MV-4-11 (cell line): ENCODE measurements around the gene CAMK2B.

ENCODE experiments used
- DNase-seq: peaks from one replicate; lab custom pipeline; 2025; lab: John Stamatoyannopoulos, UW

CAMK2B gene

DNA sequence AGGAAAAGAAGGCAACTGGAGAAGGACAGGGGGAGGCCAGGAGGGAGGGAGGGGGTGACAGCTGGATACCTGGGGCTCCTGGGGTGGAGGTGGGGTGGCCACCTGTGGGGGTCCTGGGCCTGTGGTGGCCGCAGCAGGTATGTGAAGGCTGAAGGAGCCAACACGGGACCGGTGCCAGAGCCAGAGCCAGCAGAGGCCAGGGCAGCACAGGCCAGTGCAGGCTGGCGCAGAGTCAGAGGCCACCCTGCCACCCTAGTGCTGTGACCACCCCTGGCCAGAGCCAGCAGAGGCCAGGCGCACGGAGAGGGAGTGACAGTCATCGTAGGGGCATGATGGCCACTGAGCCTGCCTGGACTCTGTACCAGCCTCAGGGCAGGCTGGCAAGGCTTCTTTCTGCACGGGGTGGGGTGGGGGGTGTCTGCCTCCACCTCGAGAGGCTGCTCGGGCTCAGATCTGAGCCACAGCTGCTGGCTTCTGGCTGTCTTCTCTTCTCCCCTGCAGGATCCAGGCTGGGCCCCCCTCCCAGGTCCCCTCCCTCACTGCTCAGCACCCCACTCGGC lies 95.8 kb downstream of the CAMK2B start:
- no peak for DNase-seq

DNA sequence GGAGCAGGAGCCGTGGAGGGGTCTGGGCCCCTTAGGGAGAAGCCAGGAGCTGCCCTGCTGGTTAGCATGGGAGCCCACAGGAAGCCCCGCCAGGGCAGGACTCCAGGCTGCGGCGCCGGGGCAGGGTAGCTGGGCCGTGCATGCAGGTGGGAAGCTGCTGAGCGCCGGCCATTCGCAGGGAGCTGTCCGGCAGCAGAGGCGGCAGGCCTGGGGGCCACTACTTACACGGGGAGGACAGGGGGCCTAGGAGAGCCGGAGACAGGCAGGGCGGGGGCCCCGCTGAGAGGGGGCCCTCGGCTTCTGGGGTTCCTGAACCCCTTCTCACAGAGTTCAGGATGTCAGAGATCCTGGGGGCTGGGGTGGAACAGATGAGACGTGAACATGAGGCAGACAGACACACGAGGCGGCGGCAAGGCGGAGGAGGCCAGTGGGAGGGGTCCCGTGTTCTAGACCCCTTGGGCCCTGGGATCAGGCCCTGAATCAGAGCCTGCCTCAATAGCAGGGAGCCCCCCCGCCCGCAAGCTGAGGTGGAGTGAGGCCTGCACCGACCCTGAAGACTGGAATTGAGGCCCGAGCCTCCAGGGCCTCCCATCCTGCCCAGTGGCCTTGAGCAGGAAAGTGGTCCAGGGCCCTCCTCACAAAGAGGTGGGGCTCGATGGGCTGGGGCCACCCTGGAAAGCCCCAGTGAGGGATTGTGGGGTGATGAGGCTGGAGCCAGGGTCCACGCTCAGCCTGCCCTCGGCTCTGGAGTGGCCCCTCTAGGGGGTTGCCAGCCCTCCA lies 96.6 kb downstream of the CAMK2B start:
- DNase-seq, result no peak

DNA sequence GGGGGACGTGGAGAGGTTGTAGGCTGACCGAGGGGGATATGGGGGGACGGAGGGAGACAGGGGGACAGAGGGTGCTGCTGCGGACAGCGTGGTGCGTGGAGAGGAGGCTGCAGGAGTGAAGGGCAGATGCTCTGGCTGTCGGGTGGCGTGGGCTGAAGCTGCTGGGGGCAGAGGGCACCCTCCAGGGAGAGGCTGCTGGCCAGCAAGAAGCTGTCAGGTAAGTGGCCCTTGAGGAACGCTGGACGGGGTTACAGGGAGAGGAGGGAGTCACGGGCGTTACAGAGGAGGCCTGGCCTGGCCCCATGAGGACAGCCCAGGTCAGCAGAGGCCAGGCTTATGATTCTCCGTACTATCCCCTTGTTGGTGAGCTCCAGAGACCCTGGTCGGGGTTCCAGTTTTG lies 97.5 kb downstream of the CAMK2B start:
- no peak for DNase-seq

DNA sequence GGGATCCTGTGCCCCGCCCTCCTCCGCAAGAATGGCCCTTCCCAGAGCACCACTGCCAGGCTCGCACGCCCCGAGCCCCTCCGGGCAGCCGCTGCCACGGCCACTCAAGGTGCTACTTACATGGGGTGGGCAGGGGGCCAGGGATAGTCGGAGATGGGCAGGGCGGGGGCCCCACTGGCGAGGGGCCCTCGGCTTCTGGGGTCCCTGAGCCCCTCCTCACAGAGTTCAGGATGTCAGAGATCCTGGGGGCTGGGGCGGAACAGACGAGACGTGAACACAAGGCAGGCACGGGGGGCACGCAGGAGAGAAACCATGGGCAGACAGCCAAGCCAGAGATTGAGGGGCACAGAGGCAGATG lies 99.0 kb downstream of the CAMK2B start:
- DNase-seq, result no peak

DNA sequence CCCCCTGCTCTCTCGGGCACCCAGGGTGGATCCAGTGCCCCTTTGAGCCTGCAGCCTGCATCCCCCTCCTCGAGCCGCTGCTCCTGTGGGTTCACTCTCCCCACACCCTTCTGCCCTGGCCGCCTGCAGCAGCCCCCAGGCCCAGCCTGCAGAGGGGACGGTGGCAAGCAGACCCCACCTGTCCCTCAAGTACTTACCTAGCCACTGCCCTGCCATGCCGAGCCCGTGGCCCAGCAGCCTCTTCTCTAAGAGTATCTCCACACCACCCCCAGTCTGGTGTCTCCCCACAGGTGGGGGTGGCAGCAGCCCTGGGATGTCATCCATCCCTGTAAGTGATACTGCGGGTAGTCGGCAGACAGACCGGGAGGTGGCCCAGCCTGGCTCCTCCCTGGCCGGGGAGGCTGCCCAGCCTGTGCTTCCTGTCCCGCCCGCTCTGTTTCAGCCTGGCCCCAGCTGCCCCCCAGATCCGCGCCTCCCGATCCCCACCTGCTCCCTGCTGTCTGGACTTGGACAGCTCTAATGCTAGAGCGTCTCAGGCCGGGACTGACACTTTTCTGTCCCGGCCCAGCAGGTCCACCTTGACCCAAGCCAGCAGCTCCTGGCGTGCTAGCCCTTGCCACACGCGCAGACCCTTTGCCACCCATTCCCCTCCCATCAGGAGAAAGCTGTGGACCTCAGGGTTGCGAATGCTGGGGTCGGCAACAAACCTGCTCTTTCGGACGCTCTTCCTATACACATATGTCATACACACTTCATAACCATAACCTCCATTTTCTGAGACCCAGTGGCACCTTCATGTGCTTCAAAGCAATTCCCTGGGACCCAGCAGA lies 99.6 kb downstream of the CAMK2B start:
- no peak for DNase-seq

DNA sequence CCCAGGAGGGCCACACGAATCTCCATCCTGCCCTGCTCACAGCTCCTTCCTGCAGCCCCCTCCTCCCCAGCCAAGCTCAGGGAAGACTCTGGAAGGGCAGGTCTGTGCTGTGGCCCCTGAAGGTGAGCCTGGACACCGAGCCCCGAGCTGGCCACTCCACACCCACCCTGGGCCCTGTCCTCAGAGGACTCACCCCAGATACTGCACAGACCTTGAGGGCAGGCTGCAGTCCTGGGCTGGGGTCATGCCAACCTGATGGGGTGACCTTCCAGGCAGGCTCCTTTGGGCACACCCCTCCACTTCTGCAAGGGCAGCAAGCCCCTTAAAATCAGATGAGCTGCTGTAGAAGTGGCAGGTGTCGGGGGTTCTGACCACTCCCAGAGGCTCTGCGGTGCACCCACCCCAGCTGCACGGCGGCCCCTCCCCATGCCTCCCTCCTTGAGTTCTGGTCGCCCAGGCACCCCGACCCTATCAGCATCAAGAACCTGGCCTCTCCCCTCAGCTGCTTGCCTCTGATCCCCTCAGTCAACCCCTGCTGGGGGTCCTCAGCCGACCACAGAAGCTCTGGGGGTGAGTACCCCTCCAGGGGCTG lies 100.3 kb downstream of the CAMK2B start:
- DNase-seq, result no peak

DNA sequence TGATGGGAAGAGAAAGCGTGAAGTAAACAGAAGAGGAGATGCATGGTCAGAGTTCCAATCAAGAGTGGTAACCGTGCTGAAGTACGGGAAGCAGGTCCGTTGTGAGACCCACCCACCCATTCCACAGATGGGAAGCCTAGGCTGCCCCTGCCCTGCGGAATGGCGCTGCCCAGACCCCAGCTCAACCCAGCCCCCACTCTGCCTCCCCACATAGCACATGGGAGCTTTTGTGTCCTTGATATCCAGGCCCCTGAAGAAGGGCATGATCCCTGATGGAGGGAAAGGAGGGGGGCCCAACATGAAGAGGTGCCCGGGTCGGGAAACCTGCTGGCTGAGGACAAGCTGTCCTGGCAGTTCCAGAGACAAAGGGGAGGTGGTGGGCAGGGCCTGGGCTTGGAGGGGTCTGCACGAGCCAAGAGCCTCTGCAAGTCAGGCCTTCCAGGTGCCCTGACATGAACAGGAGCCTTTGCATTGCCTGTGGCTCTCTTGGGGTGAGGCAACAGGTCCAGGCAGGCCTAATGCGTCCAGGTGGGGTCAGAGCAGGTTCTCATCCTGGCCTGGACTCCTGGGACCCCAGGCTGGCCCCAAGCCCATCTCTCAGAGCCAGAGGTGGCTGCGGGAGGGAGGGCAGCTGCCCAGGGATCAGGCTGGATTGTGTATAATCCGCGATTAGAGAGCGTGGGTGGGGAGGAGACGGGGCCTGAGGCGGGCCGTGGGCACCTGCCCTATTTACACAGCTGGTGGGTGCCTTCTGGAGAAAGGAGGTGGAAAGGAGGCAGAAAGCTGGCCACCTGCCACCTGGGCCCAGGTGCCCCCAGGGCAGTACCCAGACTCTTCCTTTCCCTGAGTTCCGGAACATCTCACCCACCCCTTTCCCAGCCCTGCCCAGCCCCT lies 101.1 kb downstream of the CAMK2B start:
- no peak for DNase-seq

DNA sequence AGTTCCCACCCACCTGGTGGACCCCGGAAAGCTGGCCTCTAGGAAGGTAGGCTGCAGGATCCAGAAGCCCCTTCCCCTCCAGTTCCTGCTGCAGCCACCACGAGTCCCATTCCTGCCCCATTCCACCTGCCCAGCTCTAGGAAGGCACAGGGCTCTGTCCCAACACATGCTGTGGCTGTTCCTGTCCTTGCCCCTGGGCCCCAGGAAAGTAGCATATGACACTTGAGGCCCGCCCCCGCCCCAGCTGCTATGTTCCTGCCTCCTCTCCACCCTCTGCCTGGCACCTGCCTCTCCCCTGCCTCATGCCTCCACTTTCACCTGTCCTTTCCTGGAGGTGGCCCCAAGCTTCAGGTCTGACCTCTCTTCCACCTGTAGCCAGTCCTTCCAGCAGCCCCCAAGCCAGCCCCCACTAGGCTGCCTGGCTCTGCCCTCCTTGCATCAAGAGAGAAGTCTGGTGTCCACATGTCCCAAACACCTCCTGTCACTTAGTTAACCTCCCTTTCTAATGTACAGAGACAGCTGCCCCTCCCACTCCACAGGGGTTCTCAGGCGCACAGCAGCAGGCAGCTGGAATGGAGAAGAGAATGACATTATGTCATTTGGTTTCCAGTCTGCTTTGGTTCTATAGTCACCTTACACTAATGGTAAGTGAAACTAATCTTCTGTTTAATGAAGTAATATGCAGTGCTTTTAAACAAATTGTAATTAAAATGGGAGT lies 101.9 kb downstream of the CAMK2B start:
- no peak for DNase-seq

DNA sequence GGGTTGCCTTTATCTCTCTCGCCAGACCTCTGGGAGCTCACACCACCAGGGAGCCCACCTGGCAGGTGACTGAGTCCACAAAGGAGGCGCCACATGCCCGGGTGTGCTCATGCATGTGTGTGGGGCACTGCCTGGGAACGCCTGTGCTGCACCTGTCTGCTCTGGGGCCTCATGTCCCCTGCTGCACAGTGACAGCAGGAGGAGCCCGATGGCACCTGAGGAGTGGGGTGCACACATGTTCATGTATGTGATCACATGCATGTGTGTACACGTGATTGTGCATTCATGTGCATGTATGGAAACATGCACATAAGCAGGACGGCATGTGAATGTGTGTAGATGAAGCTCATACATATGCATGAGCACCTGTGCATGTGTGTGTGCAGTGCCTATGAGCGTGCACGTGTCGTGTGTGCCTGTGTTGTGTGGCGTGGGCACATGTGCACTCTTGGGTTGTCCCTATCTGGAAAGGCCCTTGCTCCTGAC lies 102.6 kb downstream of the CAMK2B start:
- DNase-seq, result no peak

DNA sequence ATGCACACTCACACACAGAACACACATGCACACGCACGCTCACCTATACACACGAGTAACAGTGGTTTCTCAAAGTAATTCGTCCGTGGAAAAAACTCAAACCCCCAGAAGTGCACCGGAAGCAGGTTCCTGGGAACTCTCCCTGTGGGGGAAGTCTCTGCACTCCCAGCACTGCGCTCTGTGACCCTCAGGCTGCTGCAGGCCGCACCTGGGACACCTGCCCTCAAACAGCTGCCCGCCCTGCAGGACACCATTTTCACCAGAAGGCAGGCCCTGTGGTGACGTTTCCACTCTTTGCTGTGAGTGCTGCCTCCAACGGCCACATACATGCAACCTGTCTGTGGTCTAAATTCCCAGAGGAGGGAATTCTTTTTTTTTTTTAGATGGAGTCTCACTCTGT lies 103.3 kb downstream of the CAMK2B start:
- no peak for DNase-seq

DNA sequence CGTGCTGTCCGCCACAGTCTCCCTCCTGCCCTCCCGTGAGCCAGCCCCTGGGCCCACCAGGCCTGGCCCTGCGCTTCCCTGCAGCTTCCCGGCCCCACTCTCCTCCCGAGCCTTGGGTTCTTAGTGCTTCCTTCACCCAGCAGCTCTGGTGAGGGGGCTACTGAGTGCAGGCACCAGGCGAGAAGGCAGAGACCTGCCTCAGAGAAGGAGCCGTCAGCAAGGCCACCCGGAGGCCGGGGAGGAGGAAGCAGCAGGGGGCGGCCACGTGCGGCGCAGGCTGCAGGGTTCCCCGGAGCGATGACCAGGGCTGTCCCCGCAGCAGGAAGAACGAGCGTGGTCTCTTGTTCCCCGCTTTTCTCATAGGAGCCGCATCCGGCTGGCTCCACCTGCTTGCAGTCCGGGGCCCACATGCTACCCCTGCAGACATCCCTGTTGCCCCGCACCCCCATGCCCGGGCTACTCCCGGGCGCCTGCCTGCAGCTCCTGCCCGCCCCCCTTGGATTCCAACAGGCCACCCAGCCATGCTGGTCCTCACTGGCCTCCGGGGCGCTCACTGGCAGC lies 104.1 kb downstream of the CAMK2B start:
- DNase-seq, result no peak

DNA sequence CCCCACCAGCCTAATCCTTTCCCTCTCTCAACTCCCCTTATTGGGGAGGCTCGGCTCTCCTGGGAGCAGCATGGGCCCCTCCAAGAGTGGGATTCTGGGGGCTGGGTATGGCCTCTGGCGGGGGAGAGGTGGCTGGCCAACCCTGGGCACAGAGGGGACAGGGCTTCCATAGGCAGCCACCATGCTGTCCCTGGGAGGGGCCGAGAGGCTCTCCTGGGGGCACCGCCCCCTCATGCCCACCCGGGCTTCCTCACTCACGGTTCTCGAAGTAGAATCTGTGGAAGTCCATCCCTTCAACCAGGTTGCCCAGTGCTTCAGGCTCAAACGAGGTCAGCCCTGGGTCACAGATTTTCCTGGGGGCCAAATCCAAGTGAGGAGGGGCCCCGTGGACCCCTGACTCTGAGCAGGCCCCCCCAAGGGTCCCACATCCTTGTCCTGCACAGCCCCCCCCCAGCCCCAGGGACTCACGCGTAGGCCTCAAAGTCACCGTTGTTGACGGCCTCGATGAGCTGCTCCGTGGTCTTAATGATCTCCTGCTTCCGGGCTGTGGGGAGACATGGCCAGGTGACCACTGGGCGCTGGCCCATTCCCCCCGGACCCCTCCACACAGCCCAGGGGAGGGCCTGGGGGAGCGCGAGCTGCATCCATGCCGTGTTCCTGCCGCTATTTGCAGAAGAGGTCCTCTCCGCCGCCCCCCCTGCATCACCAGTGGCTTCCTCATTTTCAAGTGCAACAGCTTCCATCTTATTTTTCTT lies 104.9 kb downstream of the CAMK2B start:
- DNase-seq, result no peak

DNA sequence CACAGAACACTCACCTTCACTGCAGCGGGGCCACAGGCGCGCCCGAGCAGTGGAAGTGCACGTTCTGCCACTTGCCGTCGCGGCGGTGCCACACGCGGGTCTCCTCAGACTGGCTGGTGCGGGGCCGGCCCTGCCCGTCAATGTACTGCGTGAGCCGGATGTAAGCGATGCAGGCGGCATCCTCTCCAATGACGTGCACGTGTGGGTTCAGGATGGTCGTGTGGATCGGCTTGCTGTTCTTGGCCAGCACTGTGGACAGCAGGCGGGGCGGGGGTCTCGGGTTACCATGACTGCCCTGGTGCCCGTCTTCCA lies 105.4 kb downstream of the CAMK2B start:
- DNase-seq, result no peak

DNA sequence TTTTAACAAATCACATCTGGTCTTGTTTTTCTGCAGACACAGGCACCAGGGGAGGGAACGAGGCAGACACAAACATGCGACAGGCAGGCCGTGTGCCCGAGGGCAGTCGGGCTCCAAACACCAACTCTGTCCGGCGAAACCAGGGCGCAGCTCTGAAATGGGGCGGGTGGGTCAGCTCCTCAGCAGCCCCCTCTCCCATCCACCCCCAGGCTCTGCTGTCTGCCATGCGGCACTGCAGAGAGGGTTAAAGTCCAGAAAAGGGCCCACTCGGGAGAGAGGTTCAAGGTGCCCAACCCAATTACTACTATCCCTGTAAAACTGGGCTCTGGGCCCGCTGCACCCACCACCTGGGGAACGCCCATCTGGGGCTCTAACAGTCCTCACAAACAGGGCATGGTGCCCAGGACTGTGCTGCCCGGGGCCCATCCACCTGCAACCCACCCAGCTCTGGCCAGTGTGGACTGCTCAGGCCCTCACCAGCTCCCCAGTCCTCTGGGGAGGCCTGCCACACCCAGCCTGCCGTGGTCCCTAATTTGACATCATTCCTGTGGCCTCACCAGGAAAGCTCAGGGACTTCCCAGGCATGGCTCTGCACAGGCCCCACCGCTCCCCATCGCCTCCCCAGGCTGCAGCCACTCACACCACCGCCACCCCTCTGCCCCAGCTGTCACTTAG lies 105.9 kb downstream of the CAMK2B start:
- no peak for DNase-seq

DNA sequence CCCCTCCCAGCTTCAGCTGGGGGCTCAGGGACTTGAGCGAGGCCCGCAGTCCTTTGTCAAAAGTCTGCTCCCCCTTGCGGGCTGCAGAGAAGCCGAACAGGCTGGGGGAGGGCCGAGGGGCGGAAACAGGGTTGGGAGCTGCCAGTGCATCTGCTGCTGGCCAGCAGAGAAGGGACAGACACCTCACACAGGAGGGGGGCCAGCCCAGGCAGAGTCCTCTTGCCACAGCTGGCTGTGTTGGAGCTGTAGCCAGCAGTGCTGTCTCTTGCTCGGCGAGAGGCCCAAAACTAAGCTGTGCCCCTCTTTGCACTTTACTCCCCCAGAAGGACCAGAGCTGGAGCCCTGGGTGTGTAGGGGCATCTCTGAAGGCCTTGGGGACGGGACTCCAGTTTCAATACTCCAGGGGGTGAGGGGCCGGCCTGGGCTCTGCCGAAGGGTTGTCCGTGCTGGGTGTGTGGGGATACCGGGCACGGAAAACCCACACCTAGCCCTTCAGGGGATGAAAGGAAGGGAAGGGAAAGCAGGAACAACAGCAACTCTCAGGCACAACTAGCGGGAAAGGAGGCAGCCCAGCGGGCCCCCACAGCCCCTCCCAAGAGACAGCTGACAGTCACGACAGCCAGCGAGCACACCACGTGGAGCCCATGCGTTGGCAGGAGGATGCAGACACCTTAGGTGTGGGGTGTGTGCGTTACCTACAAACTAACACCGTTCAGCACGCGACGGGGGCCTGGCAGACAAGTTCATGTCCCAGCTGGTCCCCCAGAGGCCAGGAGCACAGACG lies 106.8 kb downstream of the CAMK2B start:
- no peak for DNase-seq

DNA sequence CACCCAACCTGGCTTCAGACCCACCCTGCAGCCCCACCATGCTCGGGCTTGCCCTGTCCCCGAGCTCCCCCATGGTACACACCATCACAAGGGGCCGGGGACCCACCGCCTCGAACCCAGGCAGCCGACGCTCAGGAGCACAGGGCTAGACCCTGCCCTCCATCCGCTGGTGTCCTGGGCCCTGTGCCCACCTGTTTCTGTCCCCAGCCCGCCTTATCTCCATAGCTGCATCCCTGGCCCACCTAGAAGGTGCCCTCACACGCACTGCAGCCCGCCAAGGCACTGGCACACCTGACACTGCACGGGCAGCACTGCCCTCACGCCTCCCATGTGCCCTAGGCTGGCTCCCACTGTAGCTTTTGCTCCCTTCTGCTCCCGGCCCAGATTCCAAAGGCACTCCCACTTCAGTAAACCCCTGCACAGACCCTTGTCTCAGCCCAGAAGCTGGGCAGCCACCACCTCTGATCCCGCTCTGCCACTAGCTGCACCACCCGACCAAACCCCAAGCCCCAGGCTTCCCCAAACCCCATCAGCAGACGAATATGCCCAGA lies 107.5 kb downstream of the CAMK2B start:
- no peak for DNase-seq

DNA sequence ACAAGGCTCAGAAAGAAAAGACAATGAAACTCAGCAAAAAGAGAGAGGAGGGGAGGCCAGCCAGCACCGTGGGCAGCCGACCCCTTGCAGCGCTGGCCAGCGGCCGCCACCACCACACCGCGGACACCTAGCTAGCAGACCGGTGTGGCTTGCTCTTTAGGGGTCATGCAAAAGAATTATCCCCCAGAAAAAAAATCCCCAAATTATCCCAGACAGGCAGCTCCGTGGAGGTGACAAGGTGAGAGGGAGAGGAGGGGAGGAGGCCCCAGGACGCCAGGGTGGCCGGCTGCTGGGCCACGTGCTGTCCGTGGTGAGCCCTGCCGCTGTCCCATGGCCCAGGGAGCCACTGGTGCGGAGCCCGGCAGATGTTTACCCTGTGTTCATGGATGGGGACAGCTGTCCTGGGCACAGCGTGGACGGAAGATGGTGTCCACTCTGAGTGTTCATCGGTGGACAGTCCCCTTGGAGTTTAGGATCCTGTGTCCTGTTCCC lies 108.1 kb downstream of the CAMK2B start:
- DNase-seq, result no peak

DNA sequence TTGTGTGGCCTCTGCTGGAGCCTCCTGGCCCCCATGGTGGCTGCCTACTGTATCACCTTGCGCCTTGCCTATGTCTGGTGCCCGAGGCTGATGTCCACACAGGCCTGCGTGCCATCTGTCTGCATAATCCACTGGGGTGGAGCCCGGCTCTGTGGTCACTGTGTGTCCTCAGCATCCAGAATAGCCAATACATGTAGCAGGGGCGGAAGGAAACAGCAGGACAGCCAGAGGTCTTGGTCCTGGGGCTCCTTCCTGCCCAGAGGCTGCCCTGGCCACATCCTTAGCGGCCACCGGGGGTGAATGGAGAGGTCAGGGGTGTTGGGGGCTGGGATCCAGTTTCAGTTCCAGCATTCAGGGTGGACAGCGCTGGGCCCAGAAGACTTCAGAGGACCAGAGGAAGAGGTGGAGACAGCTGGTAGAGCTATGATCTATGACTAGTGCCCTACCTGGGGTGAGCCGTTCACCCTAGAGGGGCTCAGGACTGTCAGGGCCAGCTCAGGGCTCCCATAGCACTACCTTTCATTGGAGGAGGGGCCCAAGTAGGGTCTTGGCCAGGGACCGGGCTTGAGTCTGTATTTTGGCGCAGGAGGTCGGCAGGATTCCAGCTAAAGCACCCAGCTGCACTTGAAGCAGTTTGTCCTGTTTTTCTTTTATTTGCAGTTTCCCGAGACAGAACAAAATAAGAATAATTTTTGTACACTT lies 108.7 kb downstream of the CAMK2B start:
- no peak for DNase-seq
